Measurements from ENCODE around the gene DRD2. TPM values are rescaled to one million over a fixed set of nuclear protein-coding genes. Genes with fewer than 3 reads are reported as not detected.

DRD2 gene
- total and polyA plus RNA-seq, 12 donors: 0.23 to 13.8 (median 5.3) TPM; not detected in 3

DNA sequence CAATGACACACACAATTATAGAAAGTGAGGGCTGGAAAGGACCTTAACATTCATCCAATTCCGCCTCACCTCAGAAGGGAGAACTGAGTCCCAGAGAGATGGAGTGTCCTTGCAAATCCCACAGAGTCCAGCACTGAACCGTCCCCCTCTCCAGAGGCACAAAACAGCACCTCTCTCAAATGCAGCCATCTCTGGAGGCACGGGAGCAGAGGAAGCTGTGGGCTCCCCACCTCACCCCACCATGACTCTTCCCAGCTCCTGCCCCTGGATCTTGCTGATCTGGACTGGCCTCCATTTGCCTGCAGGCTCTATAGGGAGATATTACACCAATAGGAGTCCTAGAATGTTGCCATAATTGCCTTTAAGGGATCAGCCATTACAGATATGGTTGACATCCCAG lies 1.4 kb upstream of the DRD2 start:
- intact Hi-C loops (cut with DNase I): no loop called here
- Histone ChIP-seq H3K27ac (no peak overlapping the region), H3K9me3 (replicated peaks in 1 of 3) (no peaks in the 10 kb centered on the region), H3K27me3 (peaks cover 37% of the 10 kb centered on the region), H3K4me1 (replicated peaks in 1 of 2) (peaks cover 0 to 5% of the 10 kb centered on the region in 2 donors), H3K4me3 (no peak overlapping the region), H3K36me3 (replicated peaks in 1 of 2) (no peaks in the 10 kb centered on the region)
- no peak for TF ChIP-seq POLR2A (IDR thresholded peaks at IDR 0.05)
- TF ChIP-seq, protein P1, sequence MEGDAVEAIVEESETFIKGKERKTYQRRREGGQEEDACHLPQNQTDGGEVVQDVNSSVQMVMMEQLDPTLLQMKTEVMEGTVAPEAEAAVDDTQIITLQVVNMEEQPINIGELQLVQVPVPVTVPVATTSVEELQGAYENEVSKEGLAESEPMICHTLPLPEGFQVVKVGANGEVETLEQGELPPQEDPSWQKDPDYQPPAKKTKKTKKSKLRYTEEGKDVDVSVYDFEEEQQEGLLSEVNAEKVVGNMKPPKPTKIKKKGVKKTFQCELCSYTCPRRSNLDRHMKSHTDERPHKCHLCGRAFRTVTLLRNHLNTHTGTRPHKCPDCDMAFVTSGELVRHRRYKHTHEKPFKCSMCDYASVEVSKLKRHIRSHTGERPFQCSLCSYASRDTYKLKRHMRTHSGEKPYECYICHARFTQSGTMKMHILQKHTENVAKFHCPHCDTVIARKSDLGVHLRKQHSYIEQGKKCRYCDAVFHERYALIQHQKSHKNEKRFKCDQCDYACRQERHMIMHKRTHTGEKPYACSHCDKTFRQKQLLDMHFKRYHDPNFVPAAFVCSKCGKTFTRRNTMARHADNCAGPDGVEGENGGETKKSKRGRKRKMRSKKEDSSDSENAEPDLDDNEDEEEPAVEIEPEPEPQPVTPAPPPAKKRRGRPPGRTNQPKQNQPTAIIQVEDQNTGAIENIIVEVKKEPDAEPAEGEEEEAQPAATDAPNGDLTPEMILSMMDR (IDR thresholded peaks at IDR 0.05): no peak
- no peak for DNase-seq
- 66 to 82% (median 71%) methylated on average over 3 of the region's 3 CpGs for WGBS, 4 donors

DNA sequence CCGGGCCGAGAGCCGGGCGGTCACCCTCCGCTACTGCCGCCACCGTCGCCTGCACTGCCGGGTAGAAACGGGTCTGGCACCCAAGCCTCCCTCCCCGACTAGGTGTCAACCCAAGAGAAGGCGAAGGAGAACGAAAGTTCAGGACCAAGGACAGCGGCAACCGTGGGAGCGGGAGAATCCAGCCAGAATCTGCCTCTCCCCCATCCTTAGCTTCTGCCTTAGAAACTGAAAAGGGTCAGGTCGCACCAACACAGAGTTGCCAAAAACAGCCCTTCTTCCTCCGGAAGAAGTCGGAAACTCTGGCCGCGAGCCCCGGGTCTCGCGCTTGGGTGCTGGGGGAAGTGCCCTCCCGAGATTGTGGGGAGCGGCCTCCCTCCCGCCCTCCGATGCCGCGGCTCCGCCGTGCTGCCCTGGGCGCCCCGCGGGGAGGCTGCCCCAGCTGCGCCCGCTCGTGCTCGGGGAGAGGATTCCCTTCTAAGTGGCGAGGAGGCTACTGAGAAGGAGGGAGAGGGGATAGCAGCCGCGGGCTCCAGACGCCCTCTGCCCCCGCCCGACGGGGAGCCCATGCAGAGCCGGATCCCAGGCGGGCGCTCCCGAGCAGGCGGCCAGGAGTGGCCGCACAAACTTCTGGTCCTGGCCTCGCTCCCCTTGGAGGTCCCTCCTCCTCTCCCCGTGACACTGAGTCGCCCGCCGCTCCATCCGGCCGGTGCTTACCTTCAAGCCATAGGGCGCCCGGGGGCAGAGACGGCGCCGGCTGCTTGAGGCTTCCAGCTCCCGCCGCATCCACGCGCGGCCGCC lies 637 bp downstream of the DRD2 start:
- peak in 1 of 2 donors; percentile 33 for TF ChIP-seq POLR2A (IDR thresholded peaks at IDR 0.05)
- TF ChIP-seq, protein P1 (IDR thresholded peaks at IDR 0.05): no peak
- 0 to 3% (median 1%) methylated on average over 7 to 69 of the region's 70 CpGs for WGBS, 4 donors
- H3K27ac ChIP-seq: peak overlapping the region in 1 of 5 donors; percentile 45
- no peaks in the 10 kb centered on the region for H3K36me3 ChIP-seq (replicated peaks in 1 of 2)
- intact Hi-C loops (cut with DNase I): no loop called here
- H3K4me1 ChIP-seq (replicated peaks in 1 of 2): peaks cover 0 to 5% of the 10 kb centered on the region in 2 donors
- peak; percentile 67 to 89 (median 77) for DNase-seq
- H3K9me3 ChIP-seq (replicated peaks in 1 of 3): no peaks in the 10 kb centered on the region
- peaks cover 35% of the 10 kb centered on the region for H3K27me3 ChIP-seq
- no peak overlapping the region for H3K4me3 ChIP-seq

DNA sequence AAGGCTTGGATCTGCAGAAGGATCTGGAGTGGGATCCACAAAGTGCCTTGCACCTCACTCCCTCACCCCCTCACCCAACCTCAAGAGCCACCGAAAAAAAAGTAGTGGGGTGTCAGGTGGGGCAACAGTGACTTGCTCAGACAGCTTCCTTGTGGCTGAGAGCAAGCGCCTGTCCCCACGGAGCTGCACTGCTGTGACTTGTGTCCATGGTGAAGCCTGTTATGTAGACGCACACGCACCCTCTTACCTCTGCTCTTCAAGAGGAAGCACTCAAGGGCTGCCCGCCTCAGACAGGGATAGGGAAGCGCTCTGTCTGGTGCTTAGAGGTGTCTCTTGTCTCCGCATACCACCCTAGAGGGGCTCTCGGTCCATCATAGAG lies 1.2 kb downstream of the DRD2 start:
- no peaks in the 10 kb centered on the region for H3K9me3 ChIP-seq (replicated peaks in 1 of 3)
- no peak overlapping the region for H3K4me3 ChIP-seq
- WGBS, 4 donors: 13 to 30% (median 20%) methylated on average over 8 to 9 of the region's 9 CpGs
- intact Hi-C loops (cut with DNase I): no loop called here
- H3K27ac ChIP-seq: no peak overlapping the region
- TF ChIP-seq POLR2A (IDR thresholded peaks at IDR 0.05): no peak
- TF ChIP-seq, protein P1 (IDR thresholded peaks at IDR 0.05): no peak
- DNase-seq: peak in 1 of 7 donors; percentile 66
- no peaks in the 10 kb centered on the region for H3K36me3 ChIP-seq (replicated peaks in 1 of 2)
- H3K4me1 ChIP-seq (replicated peaks in 1 of 2): peaks cover 0 to 5% of the 10 kb centered on the region in 2 donors
- peaks cover 29% of the 10 kb centered on the region for H3K27me3 ChIP-seq

DNA sequence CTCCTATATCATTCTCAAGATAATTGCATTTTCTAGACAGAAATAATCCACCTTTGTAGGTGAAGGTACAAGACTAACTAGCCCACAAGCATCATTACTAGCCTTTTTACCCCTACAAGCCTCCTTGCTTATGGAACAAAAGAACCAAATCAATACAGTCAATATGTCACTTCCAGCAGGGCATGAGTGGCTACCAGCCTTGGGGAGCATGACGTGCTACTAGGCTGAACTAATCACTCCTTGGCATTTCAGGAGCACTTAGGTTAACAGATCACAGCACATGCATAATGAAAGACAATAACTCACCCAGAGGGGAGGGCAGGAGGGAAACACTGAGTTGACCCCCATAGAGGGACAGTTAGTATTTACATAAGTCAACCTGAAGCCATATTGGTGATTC lies 2.7 kb downstream of the DRD2 start:
- no peak for DNase-seq
- H3K4me3 ChIP-seq: no peak overlapping the region
- H3K4me1 ChIP-seq (replicated peaks in 1 of 2): peaks cover 0 to 5% of the 10 kb centered on the region in 2 donors
- intact Hi-C loops (cut with DNase I): no loop called here
- no peak overlapping the region for H3K27ac ChIP-seq
- WGBS, 4 donors: 22 to 31% (median 29%) methylated on average over 1 of the region's 1 CpG
- TF ChIP-seq, protein P1 (IDR thresholded peaks at IDR 0.05): no peak
- TF ChIP-seq POLR2A (IDR thresholded peaks at IDR 0.05): no peak
- H3K9me3 ChIP-seq (replicated peaks in 1 of 3): no peaks in the 10 kb centered on the region
- H3K27me3 ChIP-seq: peaks cover 19% of the 10 kb centered on the region
- H3K36me3 ChIP-seq (replicated peaks in 1 of 2): no peaks in the 10 kb centered on the region
